WTC11 (cell line): Measurements from ENCODE around the gene CCDC178.

ENCODE experiments used
- ATF3 ChIP-seq: sonication (generic); formaldehyde crosslinking; conservative IDR thresholded peaks from 2 replicates; pipeline ENCODE4 v1.8.1; 2022; ENCODE audit warnings: mild to moderate bottlenecking, missing genetic modification reagents
- ATF6 ChIP-seq: sonication (generic); formaldehyde crosslinking; IDR thresholded peaks from 2 replicates; pipeline ENCODE4 v1.8.1; 2023; ENCODE audit warnings: mild to moderate bottlenecking, missing genetic modification reagents
- CTCF ChIP-seq: fragments of 200-600 bp; IDR thresholded peaks from 2 replicates; pipeline ENCODE4 v1.8.0; 2022; ENCODE audit warnings: antibody characterized with exemption
- GABPB1 ChIP-seq: sonication (generic); formaldehyde crosslinking; IDR thresholded peaks from 2 replicates; pipeline ENCODE4 v1.8.1; 2023; ENCODE audit warnings: mild to moderate bottlenecking, missing genetic modification reagents
- JUN ChIP-seq: sonication (generic); formaldehyde crosslinking; IDR thresholded peaks from 2 replicates; pipeline ENCODE4 v1.8.0; 2023; ENCODE audit warnings: mild to moderate bottlenecking, missing genetic modification reagents
- NR1H2 ChIP-seq: sonication (generic); formaldehyde crosslinking; IDR thresholded peaks from 2 replicates; pipeline ENCODE4 v1.9.0; 2021; ENCODE audit warnings: mild to moderate bottlenecking, moderate library complexity, missing genetic modification reagents
- NR3C1 ChIP-seq: sonication (generic); formaldehyde crosslinking; conservative IDR thresholded peaks from 2 replicates; pipeline ENCODE4 v1.8.1; 2023; ENCODE audit warnings: low read depth, mild to moderate bottlenecking, missing genetic modification reagents
- TCF7 ChIP-seq: sonication (generic); formaldehyde crosslinking; IDR thresholded peaks from 2 replicates; pipeline ENCODE4 v1.8.0; 2022; ENCODE audit warnings: mild to moderate bottlenecking, low read depth, missing genetic modification reagents, moderate library complexity
- USF2 ChIP-seq: sonication (generic); formaldehyde crosslinking; IDR thresholded peaks from 2 replicates; pipeline ENCODE4 v1.8.1; 2023; ENCODE audit warnings: mild to moderate bottlenecking, missing genetic modification reagents, moderate library complexity
- ZNF232 ChIP-seq: sonication (generic); formaldehyde crosslinking; IDR thresholded peaks from 2 replicates; pipeline ENCODE4 v1.8.0; 2022; ENCODE audit warnings: mild to moderate bottlenecking, missing genetic modification reagents
- ZNF512 ChIP-seq: sonication (generic); formaldehyde crosslinking; IDR thresholded peaks from 2 replicates; pipeline ENCODE4 v1.8.1; 2022; ENCODE audit warnings: missing genetic modification reagents, borderline replicate concordance

GRCh38 chr18:32975163-32975436 is 465.4 kb downstream of the CCDC178 start:
- TF ChIP-seq CTCF (no peak), ATF6 (CRISPR knock-in tag) (no peak), JUN (CRISPR knock-in tag) (no peak), NR3C1 (CRISPR knock-in tag) (no peak), GABPB1 (CRISPR knock-in tag) (no peak), ZNF232 (CRISPR knock-in tag) (no peak), TCF7 (CRISPR knock-in tag) (no peak), NR1H2 (CRISPR knock-in tag) (no peak), ZNF512 (CRISPR knock-in tag) (no peak), ATF3 (CRISPR knock-in tag) (no peak), USF2 (CRISPR knock-in tag) (no peak)
